ENCODE measurements around the gene ARHGAP6. TPM values are rescaled to one million over a fixed set of nuclear protein-coding genes. Genes with fewer than 3 reads are reported as not detected.

The ARHGAP6 gene
- total RNA-seq, 2 experiments from 2014 or later, result not detected

DNA sequence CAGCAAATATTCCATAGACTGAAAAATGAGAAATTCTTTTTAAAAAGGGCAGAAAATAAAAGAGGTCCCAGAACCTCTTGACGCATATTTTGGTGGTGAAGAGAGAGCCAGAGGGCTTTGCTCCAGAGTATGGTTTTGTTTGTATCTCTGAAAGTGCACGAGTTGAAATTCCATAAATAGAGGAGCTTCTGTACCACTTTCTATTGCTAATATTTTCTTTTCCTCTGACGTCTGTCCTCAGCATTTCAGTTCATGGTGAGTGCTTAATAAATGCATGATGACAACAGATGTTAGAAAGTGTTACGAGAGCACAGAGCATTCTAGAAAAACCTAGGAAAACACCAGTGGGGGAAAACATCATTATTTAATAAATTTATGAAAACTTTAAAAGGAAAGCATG is 227.0 kb downstream of the ARHGAP6 start:
- ChIA-PET CTCF (no interaction called here), POLR2A (no interaction called here)
- no peak overlapping the region for H3K4me3 Mint-ChIP-seq
- ATAC-seq (no peak), DNase-seq (no peak)
- no peaks in the 10 kb centered on the region for H3K27me3 Mint-ChIP-seq (ENCODE audit: low read depth)
- no peaks in the 10 kb centered on the region for H3K36me3 Mint-ChIP-seq (ENCODE audit: low read depth)
- H3K27ac Mint-ChIP-seq, result no peak overlapping the region
- no peaks in the 10 kb centered on the region for H3K9me3 Mint-ChIP-seq (ENCODE audit: insufficient read depth)
- H3K4me1 Mint-ChIP-seq (ENCODE audit: low read depth), result no peaks in the 10 kb centered on the region

DNA sequence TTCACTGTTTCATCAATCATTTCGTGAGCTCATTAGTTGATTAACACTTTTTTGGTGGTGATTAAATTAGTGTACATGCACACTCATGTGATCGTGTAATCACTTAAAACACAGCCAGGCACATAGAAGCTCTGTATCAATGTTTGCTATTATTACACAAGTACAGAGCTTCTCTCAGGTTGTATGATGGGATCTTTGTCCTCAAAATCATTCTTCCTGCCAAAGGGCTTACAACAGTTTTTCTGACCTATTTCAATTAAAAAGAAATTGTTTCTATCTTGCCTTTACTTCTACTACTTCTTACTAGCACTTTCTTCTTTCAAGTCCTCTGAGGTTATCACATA is 227.4 kb downstream of the ARHGAP6 start:
- no peaks in the 10 kb centered on the region for H3K4me1 Mint-ChIP-seq (ENCODE audit: low read depth)
- DNase-seq (no peak), ATAC-seq (no peak)
- H3K4me3 Mint-ChIP-seq, result no peak overlapping the region
- no peak overlapping the region for H3K27ac Mint-ChIP-seq
- no peaks in the 10 kb centered on the region for H3K9me3 Mint-ChIP-seq (ENCODE audit: insufficient read depth)
- no peaks in the 10 kb centered on the region for H3K27me3 Mint-ChIP-seq (ENCODE audit: low read depth)
- ChIA-PET CTCF (no interaction called here), POLR2A (no interaction called here)
- no peaks in the 10 kb centered on the region for H3K36me3 Mint-ChIP-seq (ENCODE audit: low read depth)

GRCh38 chrX:11437642-11438379 is 227.9 kb downstream of the ARHGAP6 start:
- ChIA-PET CTCF (no interaction called here), POLR2A (no interaction called here)
- Mint-ChIP-seq H3K27me3 (ENCODE audit: low read depth) (peaks cover 2% of the 10 kb centered on the region), H3K27ac (no peak overlapping the region), H3K36me3 (ENCODE audit: low read depth) (no peaks in the 10 kb centered on the region), H3K4me1 (ENCODE audit: low read depth) (no peaks in the 10 kb centered on the region), H3K9me3 (ENCODE audit: insufficient read depth) (no peaks in the 10 kb centered on the region), H3K4me3 (no peak overlapping the region)
- ATAC-seq (no peak), DNase-seq (no peak)

DNA sequence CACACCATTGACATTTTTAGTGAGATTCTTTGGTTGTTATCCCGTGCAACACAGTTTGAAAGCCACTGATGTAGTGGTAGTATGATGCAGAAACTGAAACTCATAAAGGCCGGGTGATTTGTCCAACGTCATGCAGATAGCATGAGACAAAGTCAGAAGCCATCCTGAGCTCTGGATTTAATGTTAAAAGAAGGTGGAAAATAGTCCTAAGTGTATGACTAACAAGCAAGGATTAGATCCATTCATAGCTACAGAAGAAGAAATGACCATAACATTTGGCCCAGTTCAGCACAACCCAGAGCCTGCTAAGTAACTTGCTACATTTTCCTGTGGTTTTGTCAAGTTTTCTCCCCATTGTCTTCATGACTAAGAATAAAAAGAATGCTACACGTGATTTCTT is 230.2 kb downstream of the ARHGAP6 start:
- ChIA-PET CTCF (no interaction called here), POLR2A (no interaction called here)
- Mint-ChIP-seq H3K4me1 (ENCODE audit: low read depth) (no peaks in the 10 kb centered on the region), H3K4me3 (no peak overlapping the region), H3K27ac (no peak overlapping the region), H3K36me3 (ENCODE audit: low read depth) (no peaks in the 10 kb centered on the region), H3K9me3 (ENCODE audit: insufficient read depth) (no peaks in the 10 kb centered on the region), H3K27me3 (ENCODE audit: low read depth) (peaks cover 2% of the 10 kb centered on the region)
- DNase-seq (no peak), ATAC-seq (no peak)

GRCh38 chrX:11434607-11435006 is 231.1 kb downstream of the ARHGAP6 start:
- H3K4me1 Mint-ChIP-seq (ENCODE audit: low read depth), result no peaks in the 10 kb centered on the region
- H3K9me3 Mint-ChIP-seq (ENCODE audit: insufficient read depth), result no peaks in the 10 kb centered on the region
- DNase-seq (no peak), ATAC-seq (no peak)
- H3K36me3 Mint-ChIP-seq (ENCODE audit: low read depth), result no peaks in the 10 kb centered on the region
- POLR2A ChIA-PET, result no interaction called here
- peaks cover 2% of the 10 kb centered on the region for H3K27me3 Mint-ChIP-seq (ENCODE audit: low read depth)
- H3K27ac Mint-ChIP-seq, result no peak overlapping the region
- no peak overlapping the region for H3K4me3 Mint-ChIP-seq
- CTCF ChIA-PET, result no interaction called here

DNA sequence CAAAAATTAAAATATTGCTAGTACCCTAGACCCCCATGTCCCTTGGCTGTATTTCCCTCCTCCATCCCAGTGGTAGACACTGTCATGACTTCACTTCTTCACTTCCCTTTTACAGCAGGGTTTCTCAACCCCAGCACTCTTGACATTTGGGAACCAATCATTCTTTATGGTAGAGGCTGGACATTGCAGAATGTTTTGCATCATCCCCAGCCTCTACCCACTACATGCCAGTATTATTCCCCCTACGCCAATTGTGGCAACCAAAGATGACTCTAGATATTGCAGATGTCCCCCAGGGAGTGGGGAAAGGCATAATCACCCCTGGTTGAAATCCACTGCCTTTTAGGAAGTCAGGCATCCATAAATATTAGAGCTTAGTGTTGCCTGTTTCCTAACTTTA is 233.9 kb downstream of the ARHGAP6 start:
- ChIA-PET POLR2A (no interaction called here), CTCF (no interaction called here)
- no peaks in the 10 kb centered on the region for H3K9me3 Mint-ChIP-seq (ENCODE audit: insufficient read depth)
- no peak overlapping the region for H3K27ac Mint-ChIP-seq
- no peak overlapping the region for H3K4me3 Mint-ChIP-seq
- H3K4me1 Mint-ChIP-seq (ENCODE audit: low read depth), result no peaks in the 10 kb centered on the region
- no peaks in the 10 kb centered on the region for H3K36me3 Mint-ChIP-seq (ENCODE audit: low read depth)
- H3K27me3 Mint-ChIP-seq (ENCODE audit: low read depth), result peaks cover 5% of the 10 kb centered on the region
- DNase-seq, result no peak
- ATAC-seq, result no peak

GRCh38 chrX:11430271-11430670 is 235.4 kb downstream of the ARHGAP6 start:
- CTCF ChIA-PET, result no interaction called here
- ATAC-seq, result no peak
- peaks cover 10% of the 10 kb centered on the region for H3K27me3 Mint-ChIP-seq (ENCODE audit: low read depth)
- no peaks in the 10 kb centered on the region for H3K36me3 Mint-ChIP-seq (ENCODE audit: low read depth)
- no peak overlapping the region for H3K4me3 Mint-ChIP-seq
- no peaks in the 10 kb centered on the region for H3K9me3 Mint-ChIP-seq (ENCODE audit: insufficient read depth)
- DNase-seq, result no peak
- POLR2A ChIA-PET, result no interaction called here
- no peak overlapping the region for H3K27ac Mint-ChIP-seq
- no peaks in the 10 kb centered on the region for H3K4me1 Mint-ChIP-seq (ENCODE audit: low read depth)

GRCh38 chrX:11429538-11430085 is 236.1 kb downstream of the ARHGAP6 start:
- H3K4me3 Mint-ChIP-seq, result no peak overlapping the region
- H3K36me3 Mint-ChIP-seq (ENCODE audit: low read depth), result no peaks in the 10 kb centered on the region
- CTCF ChIA-PET, result no interaction called here
- no peaks in the 10 kb centered on the region for H3K9me3 Mint-ChIP-seq (ENCODE audit: insufficient read depth)
- no peak for ATAC-seq
- H3K27me3 Mint-ChIP-seq (ENCODE audit: low read depth), result peaks cover 13% of the 10 kb centered on the region
- POLR2A ChIA-PET, result no interaction called here
- no peak overlapping the region for H3K27ac Mint-ChIP-seq
- DNase-seq, result no peak
- H3K4me1 Mint-ChIP-seq (ENCODE audit: low read depth), result no peaks in the 10 kb centered on the region

DNA sequence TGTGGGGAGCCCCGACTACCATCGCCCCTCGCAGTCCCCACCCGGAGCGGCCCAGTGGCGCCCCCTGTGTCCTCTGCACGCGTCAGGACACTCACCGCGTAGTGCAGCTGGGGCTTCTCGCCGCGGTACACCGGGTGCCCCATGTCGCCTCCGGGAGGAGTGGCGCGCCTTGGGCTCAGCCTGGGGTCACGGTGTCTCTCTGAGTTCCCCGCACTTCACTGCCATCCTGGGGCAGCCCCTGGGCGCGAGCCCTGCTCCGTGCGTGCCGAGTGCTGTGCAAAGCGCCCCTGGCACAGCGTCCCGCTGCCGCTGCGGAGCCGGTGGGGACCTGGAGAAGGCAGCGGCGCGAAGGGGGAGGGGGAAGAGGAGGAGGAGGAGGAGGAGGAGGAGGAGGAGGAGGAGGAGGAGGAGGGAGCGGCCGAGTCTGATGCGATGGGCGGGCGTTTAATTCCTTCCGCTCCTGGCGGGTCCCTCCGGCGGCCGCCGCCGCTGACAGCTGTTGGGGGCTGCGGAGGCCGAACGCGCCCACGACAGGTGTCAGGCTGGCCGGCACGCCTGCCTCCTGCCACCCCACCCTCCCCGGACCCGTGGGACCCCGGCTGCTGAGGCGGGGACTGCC is 238.2 kb downstream of the ARHGAP6 start:
- ChIA-PET POLR2A (no interaction called here), CTCF (no interaction called here)

GRCh38 chrX:11426712-11427452 is 238.8 kb downstream of the ARHGAP6 start:
- H3K4me3 Mint-ChIP-seq, result no peak overlapping the region
- no peak for DNase-seq
- POLR2A ChIA-PET, result no interaction called here
- no peaks in the 10 kb centered on the region for H3K9me3 Mint-ChIP-seq (ENCODE audit: insufficient read depth)
- no peak for ATAC-seq
- CTCF ChIA-PET, result no interaction called here
- H3K36me3 Mint-ChIP-seq (ENCODE audit: low read depth), result no peaks in the 10 kb centered on the region
- no peak overlapping the region for H3K27ac Mint-ChIP-seq
- peaks cover 15% of the 10 kb centered on the region for H3K27me3 Mint-ChIP-seq (ENCODE audit: low read depth)
- peaks cover 4% of the 10 kb centered on the region for H3K4me1 Mint-ChIP-seq (ENCODE audit: low read depth)

More for the DNA sequence above, 238.2 kb downstream of the ARHGAP6 start:
- no peak overlapping the region for H3K27ac Mint-ChIP-seq
- no peak overlapping the region for H3K4me3 Mint-ChIP-seq
- DNase-seq, result no peak
- ATAC-seq, result peak; percentile 47
- H3K4me1 Mint-ChIP-seq (ENCODE audit: low read depth), result peaks cover 4% of the 10 kb centered on the region
- no peaks in the 10 kb centered on the region for H3K9me3 Mint-ChIP-seq (ENCODE audit: insufficient read depth)
- H3K36me3 Mint-ChIP-seq (ENCODE audit: low read depth), result no peaks in the 10 kb centered on the region
- H3K27me3 Mint-ChIP-seq (ENCODE audit: low read depth), result peaks cover 15% of the 10 kb centered on the region

- DNase-seq (no peak), ATAC-seq (no peak)
- Mint-ChIP-seq H3K4me1 (ENCODE audit: low read depth) (peaks cover 4% of the 10 kb centered on the region), H3K27me3 (ENCODE audit: low read depth) (peaks cover 15% of the 10 kb centered on the region), H3K9me3 (ENCODE audit: insufficient read depth) (no peaks in the 10 kb centered on the region), H3K36me3 (ENCODE audit: low read depth) (no peaks in the 10 kb centered on the region), H3K4me3 (no peak overlapping the region), H3K27ac (no peak overlapping the region)
- POLR2A ChIA-PET, result no interaction called here
- CTCF ChIA-PET, result no interaction called here
These were observed 240.6 kb downstream of the ARHGAP6 start for GRCh38 chrX:11424903-11425674.

- ChIA-PET CTCF (no interaction called here), POLR2A (no interaction called here)
- H3K36me3 Mint-ChIP-seq (ENCODE audit: low read depth), result no peaks in the 10 kb centered on the region
- peaks cover 4% of the 10 kb centered on the region for H3K4me1 Mint-ChIP-seq (ENCODE audit: low read depth)
- no peak for DNase-seq
- no peak for ATAC-seq
- H3K4me3 Mint-ChIP-seq, result no peak overlapping the region
- H3K9me3 Mint-ChIP-seq (ENCODE audit: insufficient read depth), result no peaks in the 10 kb centered on the region
- peaks cover 15% of the 10 kb centered on the region for H3K27me3 Mint-ChIP-seq (ENCODE audit: low read depth)
- H3K27ac Mint-ChIP-seq, result no peak overlapping the region
These were observed 241.8 kb downstream of the ARHGAP6 start for GRCh38 chrX:11423949-11424348.

Data from activated CD8-positive, alpha-beta T cell treated with anti-CD3 and anti-CD28 coated beads, Interleukin-2, amount 10 ng/mL, durations not matched to agents 7 days and 5 days (primary cell).